NCI-H1436 (cell line): ENCODE results near the gene GREB1L.
"Not testable (repeated sequence)": the region's sequence is repeated elsewhere in the genome, so short reads cannot be mapped to it uniquely, and the experiment has no call there.

Experiments
- DNase-seq: peaks from one replicate; lab custom pipeline; 2025; lab: John Stamatoyannopoulos, UW

Gene GREB1L

GRCh38 chr18:21306368-21306767 lies 64.3 kb downstream of the GREB1L start:
- DNase-seq: no peak

DNA sequence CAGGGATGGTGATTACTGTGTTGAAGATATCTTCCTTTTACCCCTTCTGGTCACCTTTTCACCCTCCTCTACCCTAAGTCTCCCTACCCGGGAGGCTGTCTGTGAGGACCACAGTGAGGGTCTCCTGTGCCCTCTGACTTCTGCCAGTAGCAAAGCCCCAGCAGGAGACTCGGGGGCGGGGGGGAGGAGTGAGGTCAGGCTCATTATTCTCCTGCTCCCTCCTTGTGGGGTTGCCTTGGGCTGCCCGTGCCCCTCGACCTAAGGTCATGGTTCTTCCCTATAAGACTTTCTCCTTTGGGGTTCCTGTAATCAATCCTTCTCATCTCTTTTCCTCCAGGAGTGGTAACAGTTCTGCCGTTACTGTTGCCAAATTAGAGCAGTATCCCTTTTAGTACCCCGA lies 65.5 kb downstream of the GREB1L start:
- DNase-seq: no peak

GRCh38 chr18:21309248-21309647 lies 67.2 kb downstream of the GREB1L start:
- DNase-seq: no peak

DNA sequence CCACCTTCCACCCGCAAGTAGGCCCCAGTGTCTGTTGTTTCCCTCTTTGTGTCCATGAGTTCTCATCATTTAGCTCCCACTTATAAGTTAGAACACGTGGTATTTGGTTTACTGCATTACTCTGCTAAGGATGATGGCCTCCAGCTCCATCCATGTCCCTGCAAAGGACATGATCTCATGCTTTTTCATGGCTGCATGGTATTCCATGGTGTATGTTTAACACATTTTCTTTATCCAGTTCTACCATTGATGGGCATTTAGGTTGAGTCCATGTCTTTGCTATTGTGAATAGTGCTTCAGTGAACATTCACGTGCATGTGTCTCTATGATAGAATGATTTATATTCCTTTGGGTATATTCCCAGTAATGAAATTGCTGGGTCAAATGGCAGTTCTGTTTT lies 69.9 kb downstream of the GREB1L start:
- DNase-seq: not testable (repeated sequence)

- no peak for DNase-seq
These were observed 71.5 kb downstream of the GREB1L start for GRCh38 chr18:21313576-21313975.

- no peak for DNase-seq
These were observed 72.7 kb downstream of the GREB1L start for GRCh38 chr18:21314724-21315123.

GRCh38 chr18:21315126-21315525 lies 73.1 kb downstream of the GREB1L start:
- DNase-seq: not testable (repeated sequence)

DNA sequence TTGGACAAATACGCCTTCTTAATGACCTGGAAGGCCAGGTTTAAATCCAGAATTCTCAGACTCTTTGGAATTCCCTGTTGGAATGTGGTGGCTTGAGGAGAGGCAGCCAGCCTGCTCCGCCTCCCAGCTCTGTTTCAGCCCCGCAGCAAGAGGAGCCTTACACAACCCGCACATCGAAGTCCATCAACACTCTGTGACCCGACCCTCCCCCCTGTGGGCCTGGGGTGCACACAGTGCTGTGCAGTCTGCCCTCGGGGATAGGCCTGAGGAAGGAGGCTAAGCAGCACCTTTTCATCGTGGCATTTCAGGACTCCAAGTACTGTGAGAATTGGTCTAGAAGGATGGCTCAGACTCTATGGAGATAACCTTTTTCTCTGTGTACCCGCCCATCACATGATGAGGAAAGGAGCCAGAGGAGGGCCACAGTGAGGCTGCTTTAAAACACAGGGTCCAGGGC lies 73.7 kb downstream of the GREB1L start:
- DNase-seq: no peak

GRCh38 chr18:21316296-21316695 lies 74.3 kb downstream of the GREB1L start:
- DNase-seq: no peak

DNA sequence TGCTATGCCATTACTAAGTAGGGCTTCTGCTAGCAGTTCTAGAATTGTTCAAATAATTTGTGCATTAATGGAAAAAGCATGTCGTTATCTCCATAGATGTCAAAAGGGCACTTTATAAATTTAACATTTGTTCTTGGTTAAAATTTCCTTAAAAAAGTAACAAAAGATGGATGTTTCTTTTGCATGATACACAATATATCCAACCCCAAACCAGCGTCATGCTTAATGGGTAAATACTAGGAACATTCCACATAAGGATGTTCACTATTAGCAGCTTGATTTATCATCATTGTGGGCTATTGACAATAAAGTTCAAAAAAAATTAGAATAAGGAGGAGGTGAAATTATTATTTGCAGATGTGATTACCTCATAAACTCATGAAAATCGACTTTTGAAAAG lies 79.7 kb downstream of the GREB1L start:
- no peak for DNase-seq

DNA sequence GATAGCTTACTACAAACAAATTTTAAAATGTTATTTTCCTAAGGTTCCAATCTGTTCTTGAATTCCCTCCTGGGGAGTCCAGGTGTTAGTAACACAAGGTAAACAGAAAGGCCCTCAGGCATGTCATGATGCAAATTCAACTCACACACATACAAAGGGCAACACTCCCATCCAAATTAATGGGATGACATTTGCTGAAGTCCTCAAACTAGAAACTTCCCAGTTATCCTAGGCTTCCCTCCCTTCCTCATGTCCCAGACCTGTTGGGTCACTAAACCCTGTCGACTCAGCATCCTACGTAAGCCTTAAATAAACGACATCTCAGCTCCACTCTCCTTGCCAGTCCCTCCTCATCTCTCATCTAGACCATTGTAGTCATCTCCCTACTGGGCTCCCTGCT lies 85.1 kb downstream of the GREB1L start:
- no peak for DNase-seq

- no peak for DNase-seq
These were observed 88.2 kb downstream of the GREB1L start for GRCh38 chr18:21330122-21330701.

DNA sequence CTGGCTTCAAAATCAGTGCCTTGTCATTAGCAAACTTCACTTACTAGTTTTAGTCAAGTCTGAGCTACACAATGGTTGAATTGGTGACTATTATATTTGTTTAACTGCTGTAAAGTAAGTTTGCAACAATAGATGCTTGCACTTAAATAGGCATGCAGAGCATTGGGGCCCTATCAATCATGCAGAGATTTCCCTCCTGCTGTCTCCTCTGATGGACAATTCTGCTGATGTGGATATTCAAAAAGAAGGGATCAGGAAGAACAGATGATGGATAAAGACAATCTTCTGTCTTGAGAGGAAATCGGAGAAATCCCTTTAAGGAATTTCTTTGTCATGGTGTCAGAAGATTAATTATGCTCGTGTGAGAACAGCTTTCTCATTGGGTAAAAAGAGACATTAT lies 89.0 kb downstream of the GREB1L start:
- DNase-seq: no peak

GRCh38 chr18:21335927-21336488 lies 94.0 kb downstream of the GREB1L start:
- no peak for DNase-seq

- DNase-seq: no peak
These were observed 94.8 kb downstream of the GREB1L start for GRCh38 chr18:21336846-21337245.

GRCh38 chr18:21341141-21341540 lies 99.1 kb downstream of the GREB1L start:
- DNase-seq: no peak

DNA sequence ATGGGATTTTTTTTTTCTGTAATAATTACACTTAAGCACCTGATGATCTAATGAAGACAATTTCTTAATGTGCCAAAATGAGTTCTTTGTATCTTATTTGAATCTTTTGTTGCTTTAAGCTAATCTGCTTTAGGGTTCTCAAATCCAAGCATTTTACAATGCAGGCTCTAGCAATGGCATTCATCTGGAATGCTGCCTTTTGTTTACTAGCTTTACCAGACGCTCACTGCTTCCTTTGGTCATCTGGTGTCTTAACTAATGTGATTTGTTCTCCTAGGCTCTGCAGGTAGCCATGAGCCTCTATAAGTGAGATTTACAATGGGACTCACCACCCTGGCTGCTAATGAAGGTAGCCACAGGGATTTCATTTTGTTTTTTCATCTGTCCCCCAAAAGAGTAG lies 100.3 kb downstream of the GREB1L start:
- DNase-seq: no peak

- no peak for DNase-seq
These were observed 102.8 kb downstream of the GREB1L start for GRCh38 chr18:21344860-21345259.

DNA sequence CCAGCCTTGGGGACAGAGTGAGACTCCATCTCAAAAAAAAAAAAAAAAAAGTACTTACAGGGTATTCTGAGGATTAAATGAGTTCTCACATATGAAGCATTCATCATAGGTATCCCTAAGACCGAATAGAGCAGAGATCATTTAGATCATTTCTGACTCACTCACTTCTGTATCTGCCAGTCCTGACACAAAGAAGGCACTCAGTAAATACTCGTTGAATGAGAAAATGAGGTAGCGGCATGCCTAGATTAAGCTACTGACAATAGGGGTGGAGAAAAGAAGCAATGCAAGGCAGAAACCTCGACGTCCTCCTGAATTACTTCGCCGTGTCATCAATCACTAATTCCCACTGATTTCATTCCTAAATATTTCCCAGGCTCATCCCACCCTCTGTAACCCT lies 103.8 kb downstream of the GREB1L start:
- DNase-seq: no peak

GRCh38 chr18:21359746-21360145 lies 117.7 kb downstream of the GREB1L start:
- DNase-seq: no peak

- DNase-seq: no peak
These were observed 119.4 kb downstream of the GREB1L start for GRCh38 chr18:21361307-21361880.

DNA sequence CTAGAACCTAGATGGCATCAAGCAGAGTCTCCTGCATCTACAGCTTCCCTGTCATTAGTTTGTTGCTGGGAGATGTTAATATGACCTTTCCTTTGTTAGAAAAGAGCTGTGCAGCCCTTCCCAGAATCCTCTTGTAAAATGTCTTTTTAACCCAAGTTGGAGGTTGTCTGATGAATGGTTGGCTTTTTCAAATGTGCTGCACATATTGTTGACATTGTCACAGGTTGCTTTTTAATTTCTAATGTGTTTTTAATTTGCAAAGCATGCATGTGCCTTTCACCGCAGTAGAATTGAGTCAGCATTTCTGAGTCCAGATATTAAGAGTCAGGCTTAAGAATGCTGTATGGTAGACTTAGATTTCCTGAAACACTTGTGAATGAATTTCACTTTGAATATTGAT lies 120.8 kb downstream of the GREB1L start:
- DNase-seq: no peak

GRCh38 chr18:21363348-21363747 lies 121.3 kb downstream of the GREB1L start:
- no peak for DNase-seq

DNA sequence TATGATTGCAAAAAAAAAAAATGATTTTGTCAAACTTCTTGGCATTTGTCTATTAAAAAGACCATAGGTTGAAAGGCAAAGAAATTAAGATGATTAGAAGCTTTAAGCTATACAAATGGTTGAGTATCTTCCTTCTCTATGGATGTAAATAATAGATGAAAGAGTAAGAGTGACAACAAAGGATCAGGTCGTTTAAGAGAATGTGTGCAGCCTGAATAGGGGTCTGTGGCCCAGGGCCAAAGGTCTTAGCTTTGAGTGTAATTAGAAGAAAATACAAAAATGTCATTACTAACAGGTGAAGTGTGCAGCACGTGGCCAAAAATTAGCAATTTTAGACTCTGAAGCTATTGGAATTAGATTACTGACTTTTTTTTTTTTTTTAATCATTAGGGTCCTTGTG lies 122.4 kb downstream of the GREB1L start:
- DNase-seq: no peak
